HG02884 (cell line): ENCODE measurements around the gene SLCO4A1.

Experiments used
- ATAC-seq: cut with Tn5 transposase; IDR thresholded peaks from one replicate; pipeline ENCODE4 v1.9.1; 2021; ENCODE audit warnings: mild to moderate bottlenecking, moderate library complexity; ENCODE audit not compliant: unreplicated experiment

SLCO4A1 gene

DNA sequence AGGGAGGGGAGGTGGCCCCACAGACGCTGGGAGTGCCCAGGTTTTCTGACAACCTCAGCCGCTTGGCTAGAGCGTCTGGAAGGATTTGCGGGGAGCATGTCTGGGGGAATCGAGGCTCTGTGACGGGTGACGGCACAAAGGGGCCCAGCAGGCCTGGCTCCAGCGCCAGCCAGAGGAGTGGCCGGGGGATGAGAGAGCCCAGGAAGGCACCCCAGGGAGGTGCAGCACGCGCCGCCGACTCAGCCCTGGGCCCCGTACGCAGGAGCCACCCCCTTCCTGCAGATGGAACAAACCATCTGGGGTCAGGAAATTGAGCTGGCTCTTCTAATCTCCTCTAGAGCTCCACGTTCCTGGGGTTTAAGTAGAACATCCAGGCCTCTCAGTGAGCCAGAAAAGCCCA lies 5.9 kb upstream of the SLCO4A1 start:
- no peak for ATAC-seq

DNA sequence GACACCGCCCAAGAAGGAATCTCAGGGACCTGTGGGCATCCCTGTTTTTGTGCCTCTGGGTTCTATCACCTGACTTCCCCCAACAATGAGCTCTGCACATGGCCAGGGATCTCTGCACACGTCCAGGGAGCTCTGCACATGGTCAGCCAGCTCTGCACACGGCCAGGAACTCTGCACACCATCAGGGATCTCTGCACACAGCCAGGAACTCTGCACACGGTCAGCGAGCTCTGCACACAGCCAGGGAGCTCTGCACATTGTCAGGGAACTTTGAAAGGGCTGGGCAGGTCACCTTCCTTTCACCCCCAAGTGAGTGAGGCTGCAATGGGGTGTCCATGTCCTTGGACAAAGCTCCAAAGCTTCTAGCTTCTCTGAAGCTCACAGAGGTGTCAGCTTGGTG lies 5.2 kb upstream of the SLCO4A1 start:
- ATAC-seq: no peak

DNA sequence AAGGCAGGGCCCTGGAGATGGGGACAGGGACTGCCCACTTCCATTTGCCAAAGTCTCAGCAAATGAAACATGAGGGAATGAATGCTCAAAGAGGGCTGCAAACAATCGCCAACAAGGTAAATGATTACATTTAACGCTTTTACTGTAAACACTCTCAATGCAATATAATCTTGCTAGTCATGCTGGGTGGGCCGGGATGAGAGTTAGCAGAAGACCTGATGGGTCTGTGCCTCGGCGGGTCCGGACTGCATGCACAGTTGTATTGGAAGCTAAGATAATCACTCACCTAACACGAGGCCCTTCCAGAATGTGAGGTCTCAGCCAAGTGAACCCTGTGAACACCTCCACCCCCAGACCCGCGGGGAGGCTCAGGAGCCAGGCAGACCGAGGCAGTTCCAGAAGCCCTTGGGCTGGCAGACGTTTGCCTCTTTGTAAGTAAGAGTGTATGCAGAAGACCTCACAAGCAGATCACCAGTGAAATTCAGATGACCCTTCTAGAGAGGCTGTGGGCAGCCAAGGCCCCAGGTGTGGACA lies 4.7 kb upstream of the SLCO4A1 start:
- no peak for ATAC-seq

DNA sequence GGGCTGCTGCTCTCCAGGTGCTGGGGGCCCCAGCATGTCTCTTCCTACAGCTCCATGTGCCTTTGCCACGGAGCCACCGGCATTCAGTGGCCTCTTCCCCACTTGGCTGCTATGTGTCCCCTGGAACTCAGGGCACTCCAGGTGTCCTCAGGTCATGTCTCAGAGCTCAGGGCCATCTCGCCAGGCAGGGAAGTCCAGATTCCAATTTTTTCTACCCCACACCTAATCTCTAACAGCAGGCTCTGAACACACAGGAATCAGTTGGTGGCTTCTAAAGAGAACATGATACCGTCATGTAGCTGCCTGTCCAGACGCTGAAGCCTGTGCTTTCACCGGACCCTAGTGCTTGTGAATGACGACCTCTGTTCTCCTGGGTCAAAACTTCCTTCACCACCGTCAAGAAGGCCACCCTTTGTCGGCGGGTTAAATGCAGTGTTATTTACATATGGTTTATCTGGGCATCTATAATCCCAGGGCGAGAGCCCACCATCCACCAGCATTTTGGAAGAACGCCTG lies 4.2 kb upstream of the SLCO4A1 start:
- no peak for ATAC-seq

DNA sequence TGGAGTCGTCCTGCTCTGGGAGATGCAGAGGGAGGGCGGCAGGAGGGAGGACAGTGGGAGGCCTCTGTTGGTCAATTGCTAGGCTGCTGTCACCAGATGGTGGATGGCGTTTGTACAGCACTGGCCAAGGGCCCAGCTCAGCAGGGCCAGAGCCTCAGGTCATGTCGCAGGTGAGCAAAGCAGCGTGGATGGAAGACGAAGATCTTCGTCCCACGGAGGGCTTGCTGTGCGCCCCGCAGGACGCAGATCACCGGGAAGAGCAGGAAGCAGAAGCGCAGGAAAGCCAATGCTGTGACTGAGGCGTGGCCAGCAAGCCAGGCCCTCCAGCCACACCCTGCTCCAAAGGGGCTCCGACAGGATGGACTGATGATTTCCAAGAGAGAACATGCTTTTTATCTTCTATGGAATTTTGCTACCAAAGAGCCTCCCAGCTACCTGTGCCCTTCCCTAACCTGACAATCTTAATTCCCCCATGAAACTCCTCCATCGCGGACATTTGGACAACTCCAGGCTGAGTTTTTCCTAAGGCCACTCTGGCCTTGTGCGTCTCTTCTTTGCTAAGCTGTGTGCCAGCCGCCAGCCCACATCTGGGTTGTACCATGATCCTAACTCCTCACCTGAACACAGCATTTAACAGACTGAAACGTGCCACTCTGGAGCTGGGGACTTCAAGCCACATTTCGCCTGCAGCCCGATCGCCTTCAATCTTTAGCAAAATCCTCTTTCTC lies 3.5 kb upstream of the SLCO4A1 start:
- no peak for ATAC-seq

DNA sequence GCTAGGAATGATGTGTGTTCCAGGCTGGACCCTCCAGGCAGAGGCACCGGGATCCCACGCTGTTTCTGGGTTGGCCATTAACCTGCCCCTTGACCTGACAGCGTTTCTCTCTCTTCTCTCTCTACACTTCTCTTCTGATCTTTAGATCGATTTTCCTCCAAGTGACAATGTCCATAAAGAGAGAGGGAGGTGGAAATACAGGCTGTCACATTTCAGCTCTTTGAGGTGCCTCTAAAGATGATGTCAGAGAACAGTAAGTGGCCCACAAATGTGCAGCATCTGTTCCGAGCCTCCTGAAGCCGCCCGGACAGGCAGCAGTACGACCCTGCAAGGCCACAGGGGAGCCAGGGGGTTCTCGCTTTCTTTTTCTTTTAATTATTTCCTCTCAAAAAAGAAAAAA lies 2.5 kb upstream of the SLCO4A1 start:
- no peak for ATAC-seq

DNA sequence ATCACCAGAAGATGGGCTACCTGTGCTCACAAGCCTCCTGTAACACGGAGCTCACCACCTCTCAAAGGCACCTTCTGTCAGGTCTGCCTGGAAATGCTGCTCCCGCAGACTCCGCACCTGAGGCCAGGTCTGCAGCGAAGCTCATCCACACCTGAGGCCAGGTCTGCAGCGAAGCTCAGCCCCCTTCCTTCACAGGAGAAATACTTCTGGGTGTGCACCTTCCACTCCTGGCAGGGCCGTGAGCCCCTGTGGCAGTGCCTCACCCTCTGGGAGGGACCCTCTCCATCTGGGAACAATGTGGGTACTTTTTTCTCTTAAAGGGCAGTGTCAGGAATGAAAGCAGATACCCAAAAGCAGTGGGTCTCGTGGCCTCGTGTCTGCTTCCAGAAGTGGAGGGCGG lies 1.4 kb upstream of the SLCO4A1 start:
- no peak for ATAC-seq

DNA sequence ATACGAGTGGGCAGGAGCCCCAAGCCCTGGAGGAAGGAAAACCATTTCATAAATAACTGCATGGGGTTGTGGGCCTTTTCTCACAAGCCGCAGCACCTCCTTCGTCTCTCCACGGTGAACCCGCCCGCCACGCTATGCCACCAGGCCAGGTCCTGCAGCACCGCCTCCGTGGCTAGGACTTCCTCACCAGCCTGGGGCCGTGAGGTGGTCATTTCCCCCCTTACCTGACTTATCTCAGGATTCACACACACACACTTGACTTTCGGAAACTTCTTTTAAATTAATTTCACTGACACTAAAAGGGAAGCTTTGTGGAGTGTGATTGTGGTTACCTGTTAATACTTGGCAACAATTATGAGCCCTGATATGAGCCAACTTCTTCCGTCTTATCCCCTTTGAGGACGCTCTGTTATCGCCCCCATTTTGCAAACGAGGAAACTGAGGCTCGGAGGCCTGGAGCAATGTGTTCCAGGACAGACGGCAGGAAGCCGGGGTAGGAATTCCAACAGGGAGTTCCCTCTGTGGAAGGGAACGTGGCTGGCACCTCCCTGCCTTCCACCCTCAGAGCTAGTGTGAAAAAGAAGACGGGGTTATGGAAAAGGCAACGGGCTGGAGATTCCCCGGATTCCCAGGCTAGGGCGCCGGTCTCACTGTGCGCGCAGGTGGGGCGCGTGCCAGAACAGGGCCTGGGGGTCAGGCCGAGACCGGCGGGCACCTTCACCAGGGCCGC lies 817 bp upstream of the SLCO4A1 start:
- no peak for ATAC-seq

DNA sequence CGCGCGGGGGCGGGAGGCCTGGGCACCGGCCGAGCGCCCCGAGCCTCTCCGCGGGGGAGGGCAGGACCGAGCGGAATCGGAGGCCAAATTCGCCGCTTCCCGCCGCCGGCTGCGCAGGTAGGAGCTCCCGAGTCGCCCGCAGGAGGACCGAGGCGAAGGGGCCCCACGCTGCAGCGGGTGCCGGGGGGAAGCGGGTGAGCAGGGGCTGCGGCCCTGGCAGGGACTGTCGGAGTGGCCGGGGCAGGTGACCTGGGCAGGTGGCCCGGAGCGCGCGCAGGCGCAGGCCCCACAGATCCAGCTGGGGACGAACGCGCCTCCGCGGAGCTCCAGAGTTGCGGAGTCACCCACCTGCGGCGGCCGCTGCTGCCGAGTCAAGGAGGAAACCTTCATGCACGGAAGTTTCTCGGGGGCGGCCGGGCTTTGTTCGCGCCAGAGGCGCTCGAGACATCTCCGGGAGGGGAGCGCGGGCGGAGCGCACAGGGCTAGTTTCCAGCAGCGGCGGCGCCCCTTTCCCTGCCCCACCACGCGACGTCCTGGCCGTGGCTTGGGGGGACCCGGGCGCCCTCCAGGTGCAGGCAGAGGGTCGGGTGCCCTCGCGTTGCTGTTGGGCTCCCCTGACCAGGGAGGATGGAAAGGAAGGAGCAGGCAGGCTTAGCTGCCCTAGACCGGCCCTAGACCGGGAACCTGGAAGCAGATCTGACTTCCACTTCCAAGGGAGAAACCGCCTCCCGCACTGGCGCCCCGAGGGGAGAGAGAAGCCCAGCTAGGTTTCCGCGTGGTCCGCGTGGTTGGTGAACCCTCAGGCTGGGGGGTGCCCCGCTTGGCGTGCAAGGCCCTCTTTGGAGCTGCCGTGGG lies 590 bp downstream of the SLCO4A1 start:
- peak; percentile 10 for ATAC-seq

DNA sequence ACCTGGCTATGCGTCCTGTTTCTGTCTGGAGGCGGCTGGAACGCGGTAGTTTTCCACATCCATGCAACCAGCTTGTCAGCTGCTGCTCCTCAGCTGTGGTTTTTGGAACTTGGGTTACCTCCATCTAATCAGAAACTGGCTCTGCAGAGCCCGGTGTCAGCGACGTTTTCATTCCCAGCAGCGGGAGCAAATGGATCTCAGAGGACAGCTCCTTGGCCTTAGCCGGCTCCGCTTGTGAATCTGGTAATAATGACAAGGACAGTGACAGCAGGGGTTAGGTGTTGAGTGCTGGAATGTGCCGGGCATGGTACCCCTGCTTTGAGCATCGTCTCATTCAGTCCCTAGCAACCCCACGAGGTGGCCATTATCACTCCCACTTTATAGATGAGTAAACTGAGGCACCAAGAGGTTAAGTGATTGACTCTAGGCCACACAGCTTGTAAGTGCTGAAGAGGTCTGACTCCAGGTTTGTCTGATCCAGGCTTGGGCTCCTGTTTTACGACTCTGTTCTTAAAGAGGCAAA lies 1.3 kb downstream of the SLCO4A1 start:
- ATAC-seq: no peak

DNA sequence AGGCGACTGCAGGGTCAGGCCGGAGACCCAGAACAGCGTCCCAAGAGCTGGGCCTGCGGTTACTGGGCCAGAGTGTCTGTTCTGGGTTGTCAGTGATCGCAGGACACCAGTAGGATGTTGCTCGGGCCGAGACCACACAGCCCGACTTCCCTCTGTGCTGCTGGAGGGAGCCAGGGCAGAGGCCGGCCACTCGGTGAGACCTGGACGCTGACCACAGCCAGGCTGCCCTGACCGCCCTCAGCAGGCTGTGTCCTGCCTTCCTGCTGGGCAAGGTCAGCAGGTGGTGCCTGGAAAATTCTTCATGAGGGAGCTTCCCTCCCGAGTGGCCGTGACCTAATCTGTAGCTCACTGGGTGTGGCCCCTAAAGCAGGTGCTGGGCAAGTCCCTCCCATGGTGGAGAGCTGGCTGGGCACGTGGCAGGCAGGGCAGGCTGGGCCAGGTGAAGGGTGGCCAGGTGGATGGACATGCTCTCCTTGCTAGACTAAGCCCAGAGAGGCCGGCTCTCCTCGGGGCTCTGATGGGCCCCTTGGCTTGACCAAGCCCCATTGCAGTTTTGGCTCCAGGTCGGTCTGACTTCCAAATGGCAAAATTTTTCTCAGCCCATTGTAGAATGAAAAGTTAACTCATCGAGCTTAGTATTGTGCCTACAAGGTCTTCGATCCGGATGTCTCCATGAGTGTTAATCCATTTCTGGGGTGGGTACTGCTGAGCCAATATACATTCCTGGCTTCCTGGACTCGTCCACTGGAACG lies 1.9 kb downstream of the SLCO4A1 start:
- no peak for ATAC-seq

DNA sequence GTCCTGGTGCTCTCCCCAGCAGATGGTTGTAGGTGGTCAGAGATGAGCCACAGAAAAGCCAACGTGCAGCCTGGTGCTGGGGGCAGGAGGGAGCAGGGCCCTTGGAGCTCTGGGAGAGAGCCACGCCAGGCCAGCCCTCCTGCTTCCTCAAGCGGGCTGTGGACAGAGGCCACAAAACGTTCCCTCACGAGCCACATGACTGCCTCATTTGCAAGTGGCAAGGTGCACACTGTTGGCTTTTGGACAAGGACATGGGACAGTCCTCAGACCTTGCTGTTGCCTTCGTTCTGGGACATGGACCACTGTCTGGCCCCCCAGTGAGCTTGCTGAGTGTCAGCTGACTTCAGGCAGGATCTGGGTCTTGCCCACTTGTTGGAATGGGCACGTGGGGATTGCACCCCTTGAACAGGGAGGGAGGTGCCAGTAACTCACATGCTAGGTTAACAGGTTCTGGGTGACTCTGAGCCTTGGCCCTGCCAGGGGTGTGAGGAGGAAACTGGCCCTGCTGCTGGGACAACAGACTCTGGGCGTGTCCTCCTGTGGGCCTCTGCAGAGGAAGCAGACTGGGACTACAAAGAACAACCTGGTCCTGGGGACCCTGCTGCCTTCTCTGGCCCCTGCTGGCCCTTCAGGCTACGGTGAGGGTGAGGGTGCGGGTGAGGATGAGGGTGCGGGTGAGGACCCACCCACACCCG lies 2.6 kb downstream of the SLCO4A1 start:
- no peak for ATAC-seq

DNA sequence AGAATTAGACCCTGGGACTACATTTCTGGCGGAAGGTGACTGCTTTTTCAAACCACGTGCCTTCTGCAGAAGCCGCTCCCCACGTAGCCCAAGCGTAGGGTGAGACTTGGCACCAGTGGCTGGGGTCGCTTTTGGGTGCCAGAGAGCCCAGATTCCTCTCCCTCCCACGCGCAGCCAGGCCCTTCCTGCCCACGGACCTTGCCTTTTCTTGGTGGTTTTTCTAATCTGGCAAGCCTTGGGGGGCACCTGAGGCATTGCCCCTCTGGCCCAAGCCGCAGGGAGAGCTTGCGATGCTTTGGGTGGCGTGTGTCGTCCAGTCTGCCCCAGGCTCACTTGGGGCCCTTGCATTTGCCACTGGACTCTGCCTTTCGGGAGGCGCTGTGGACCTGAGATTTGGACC lies 3.3 kb downstream of the SLCO4A1 start:
- no peak for ATAC-seq

DNA sequence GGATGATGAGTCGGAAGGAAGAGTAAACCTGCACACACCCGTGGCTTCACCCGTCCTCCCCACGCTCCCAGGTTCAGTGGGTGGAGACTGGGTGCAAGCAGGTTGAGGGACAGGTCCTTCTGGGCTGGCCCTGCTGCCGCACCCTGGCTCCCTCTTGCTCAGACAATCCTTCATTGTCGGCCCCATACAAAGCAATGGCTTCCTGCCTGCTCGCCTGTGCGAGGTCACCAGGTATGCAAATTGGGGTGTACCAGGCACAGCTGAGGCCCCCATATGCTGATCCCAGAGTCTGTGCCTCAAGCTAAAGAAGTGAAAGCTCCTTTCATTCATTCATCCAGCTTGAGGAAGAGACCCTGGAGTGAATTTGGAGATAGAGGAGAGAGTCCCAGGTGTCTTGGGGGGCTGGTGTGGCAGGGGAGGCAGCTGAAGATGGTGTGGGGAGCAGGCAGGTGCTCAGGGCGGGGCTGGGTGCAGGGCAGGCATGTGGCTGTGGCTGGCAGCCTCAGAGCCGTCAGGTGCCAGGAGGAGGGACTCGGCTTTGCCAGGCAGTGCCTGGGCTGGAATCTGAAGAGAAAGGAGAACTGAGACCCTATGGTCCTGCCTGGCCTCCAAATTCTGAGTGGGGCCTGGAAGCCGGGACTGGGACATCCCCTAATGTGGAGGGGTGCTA lies 4.7 kb downstream of the SLCO4A1 start:
- ATAC-seq: no peak

DNA sequence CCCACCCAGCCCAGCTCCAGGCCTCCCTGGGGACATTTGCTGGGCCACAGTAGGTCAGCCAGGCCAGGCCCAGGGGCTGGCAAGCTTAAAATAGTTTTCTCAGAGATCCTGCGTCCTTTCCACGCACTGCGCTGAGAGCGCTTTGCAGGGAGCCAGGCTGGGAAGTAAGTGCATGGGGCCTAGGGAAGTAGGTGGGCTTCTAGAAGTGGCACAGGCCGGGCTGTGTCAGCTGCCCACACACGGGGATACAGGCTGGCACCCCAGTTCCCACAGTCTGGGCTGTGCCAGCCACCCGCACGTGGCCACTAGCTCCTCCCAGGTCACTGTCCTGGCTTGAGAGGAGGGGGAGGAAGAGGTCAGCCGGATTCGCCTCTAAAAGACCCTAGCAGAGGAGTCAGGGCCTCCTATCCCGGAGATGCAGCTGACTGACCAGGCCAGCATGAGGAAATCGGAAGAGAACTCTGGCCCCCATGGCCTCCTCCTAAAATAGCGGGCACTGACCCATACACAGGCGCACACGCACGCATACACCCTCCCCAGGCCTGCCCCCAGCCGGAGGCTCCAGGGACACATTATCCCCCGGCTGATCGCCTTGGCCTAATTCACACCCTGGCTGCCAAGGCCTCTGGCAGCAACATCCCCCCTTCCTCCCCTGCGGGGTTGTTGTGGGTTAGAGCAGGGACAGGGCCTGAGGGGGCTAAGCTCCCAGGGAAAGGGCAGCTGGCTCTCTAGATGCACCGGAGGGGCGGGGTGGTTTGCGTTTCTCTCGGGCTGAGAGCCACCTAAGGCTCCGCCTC lies 5.4 kb downstream of the SLCO4A1 start:
- ATAC-seq: no peak

DNA sequence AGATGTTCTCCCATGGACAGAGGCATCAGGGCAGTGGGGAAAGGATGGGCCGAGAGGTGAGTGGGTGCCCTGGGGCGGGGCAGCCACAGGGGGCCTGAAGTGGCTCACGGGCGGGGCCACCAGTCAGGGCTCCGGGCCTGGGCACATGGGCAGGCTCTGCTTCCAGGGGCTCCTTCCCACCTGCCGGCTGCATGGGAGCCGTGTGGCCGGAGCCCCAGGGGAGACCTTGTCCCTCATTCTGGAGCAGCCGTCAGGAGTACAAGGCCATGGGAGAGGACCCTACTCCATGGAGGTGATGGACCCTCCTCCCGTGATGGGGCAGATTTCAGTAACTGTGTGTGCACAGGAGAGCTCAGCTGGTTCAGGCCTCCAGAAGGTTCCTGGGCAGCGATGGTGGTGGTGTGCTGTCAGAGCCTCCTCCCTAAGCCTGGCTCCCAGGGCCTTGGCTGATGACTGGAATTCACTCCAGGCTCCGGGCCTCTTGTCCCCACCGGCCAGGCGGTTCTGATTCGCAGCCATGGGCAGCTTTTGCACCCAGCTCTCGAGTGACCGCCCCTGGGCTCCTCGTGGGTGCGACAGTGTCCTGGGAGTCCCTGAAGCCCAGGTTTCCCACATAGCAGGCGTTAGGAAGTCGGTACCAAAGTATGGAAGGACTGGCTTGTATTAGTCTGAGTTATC lies 6.2 kb downstream of the SLCO4A1 start:
- no peak for ATAC-seq

DNA sequence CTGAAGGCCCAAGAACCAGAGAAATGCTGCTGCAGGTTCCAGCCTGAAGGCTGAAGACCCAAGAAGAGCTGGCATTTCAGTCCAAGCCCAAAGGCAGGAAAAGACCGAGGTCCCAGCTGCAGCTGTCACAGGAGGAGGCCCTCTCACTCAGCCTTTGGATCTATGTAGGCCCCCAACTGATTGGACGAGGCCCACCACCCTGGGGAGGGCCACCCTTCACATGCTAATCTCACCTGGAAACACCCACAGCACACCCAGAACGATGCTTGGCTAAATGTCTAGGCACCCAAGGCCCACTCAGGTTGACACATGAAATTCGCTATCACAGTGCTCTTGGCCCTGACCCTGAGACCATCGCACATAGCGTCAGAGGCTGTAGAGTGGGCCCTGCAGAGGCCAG lies 6.8 kb downstream of the SLCO4A1 start:
- no peak for ATAC-seq
